Epithelial cell of prostate (primary cell): ENCODE results near the gene OR2T6.
"Not testable (repeated sequence)": the region's sequence is repeated elsewhere in the genome, so short reads cannot be mapped to it uniquely, and the experiment has no call there.

Experiments
- DNase-seq: peaks from one replicate; pipeline ENCODE4 v3.0.0-alpha.2; 2011; ENCODE audit warnings: low read depth, low spot score
- H3K27ac ChIP-seq: fragments of 450-650 bp; 2 replicates; pipeline ENCODE4 v1.5.1; 2017; ENCODE audit warnings: mild to moderate bottlenecking

The OR2T6 gene, protein sequence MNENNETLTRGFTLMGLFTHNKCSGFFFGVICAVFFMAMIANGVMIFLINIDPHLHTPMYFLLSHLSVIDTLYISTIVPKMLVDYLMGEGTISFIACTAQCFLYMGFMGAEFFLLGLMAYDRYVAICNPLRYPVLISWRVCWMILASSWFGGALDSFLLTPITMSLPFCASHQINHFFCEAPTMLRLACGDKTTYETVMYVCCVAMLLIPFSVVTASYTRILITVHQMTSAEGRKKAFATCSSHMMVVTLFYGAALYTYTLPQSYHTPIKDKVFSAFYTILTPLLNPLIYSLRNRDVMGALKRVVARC

DNA sequence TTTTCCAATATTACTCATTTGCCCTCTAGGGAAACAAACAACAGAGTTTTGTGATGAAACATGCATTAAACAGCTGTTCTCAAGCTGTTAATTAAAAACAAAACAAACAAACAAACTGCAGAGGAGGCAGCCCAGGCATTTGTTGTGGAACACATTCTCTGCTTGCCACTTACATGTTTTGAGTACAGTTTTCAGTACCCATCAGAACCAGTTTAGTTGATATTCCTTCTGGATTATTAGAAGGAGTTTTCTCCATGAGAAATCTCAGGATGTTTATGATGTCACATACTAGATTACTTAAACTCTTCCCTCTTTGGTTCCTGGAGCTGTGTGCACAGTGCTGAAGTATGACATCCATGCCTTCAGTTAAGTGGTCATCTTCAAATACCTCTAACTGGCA, at the start of gene OR2T6:
Gene OR2T6, plus strand, starts transcription at position 301 of the 400 bp plus-strand sequence. CDS start 11,863 bp downstream, outside the sequence.
- H3K27ac ChIP-seq, result no peak within 1 kb of the TSS
- no peak for DNase-seq

- DNase-seq, result no peak
- no peak overlapping the region for H3K27ac ChIP-seq
Measured at GRCh38 chr1:248343451-248343850, 32.1 kb upstream of the OR2T6 start.

DNA sequence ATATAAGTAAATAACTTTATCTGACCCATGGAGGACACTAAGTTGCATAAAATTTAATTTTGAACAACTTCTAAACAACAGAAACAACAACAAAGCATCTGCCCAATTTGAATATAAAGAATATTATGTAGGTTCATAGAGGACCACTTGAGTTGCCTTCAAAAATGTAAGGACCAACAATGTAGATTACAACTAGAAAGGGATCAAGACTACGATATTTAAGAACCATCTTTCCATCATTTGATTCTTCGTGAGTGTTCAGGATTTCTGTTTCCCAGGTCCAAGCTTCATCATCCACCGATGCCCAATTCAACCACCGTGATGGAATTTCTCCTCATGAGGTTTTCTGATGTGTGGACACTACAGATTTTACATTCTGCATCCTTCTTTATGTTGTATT, 27.1 kb upstream of the OR2T6 start, which contains the start of gene OR14C36:
Gene OR14C36, plus strand, starts transcription at position 301 of the 400 bp plus-strand sequence. Its CDS starts 0 bp downstream, at position 301.
- H3K27ac ChIP-seq, result no peak within 1 kb of the TSS

DNA sequence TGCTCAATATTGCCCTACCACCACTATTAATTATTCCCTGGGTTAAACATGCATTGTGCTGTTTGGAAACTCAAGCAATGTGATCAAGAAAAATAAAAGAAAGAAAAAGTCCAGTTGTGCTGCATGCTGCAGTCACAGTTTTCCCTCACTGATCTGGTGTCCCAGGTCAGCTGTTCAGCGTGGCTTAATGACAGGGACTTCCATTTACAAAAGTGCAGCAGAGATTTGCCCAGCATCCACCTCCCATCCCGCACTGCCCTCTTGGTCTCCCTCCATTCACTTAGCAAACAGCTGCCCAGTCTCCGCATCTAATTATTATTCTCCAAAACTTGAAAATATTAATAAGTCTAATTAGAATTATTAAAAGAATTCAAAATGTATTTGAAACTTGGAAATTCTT, 16.1 kb upstream of the OR2T6 start:
- no peak overlapping the region for H3K27ac ChIP-seq
- DNase-seq, result no peak

More for the DNA sequence above, 27.1 kb upstream of the OR2T6 start, which contains the start of gene OR14C36:
- DNase-seq, result no peak

DNA sequence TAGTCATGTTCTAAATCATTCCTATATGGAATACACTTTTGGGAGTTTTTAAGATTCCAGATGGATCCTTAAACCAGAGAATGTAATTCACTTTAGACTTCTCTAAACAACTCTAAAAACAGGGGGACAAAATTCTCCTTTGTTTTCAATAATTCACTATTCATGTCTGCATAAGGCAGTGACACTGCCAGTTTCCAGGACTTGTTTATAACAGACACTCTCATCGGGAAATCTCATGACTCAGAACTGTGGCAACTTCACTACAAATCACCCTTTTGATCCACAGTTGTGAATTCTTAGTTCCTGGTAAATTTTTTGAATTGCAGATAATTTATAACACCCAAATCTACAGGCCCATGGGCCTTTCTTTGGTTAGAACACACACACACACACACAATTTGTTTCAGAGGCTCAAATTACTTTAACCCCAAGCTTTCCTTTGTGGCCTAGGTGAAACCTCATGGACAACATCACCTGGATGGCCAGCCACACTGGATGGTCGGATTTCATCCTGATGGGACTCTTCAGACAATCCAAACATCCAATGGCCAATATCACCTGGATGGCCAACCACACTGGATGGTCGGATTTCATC, 14.3 kb upstream of the OR2T6 start, which contains the start of gene OR2T4:
Gene OR2T4, plus strand, starts transcription at position 545 of the 595 bp plus-strand sequence. Its CDS starts 0 bp downstream, at position 545.
- no peak within 1 kb of the TSS for H3K27ac ChIP-seq
- DNase-seq, result no peak

DNA sequence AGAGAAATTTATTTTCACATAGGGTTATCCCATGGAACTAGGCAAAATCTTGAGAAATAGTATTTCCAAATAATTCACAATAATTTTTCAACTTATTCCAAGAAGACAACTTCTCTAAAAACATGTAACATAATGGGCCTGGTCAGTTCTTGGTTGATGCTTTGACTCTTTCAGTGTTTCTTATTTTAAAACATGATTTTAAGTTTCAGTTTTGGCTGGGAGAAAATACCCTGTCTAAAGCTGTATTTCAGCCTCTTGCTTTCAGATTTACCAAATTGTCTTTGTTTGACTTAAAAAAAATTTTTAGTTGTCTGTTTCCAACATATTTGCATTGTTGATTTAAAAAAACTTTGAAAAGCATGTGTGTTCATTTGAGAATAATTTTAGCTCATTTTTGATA, 8.9 kb upstream of the OR2T6 start:
- no peak for DNase-seq
- no peak overlapping the region for H3K27ac ChIP-seq

DNA sequence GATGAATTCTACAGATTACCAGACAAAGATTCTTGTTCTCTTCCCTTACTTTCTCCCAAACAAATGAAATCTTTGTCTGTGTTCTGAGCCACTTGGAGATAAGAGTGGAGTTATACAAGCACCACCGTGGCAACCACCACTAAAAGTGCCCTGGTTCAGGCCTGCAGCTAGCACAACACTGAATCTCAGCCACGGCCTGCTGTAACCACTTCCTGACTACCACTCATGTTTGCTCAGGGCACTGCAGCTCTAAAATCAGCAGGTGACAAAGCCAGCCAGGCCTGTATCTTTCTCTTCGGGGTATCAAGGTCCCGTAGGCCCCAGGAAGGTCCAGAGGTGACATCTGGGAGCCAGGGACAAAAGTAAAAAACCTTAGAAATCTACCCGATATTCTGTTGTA, 3.2 kb upstream of the OR2T6 start:
- DNase-seq, result no peak
- no peak overlapping the region for H3K27ac ChIP-seq

GRCh38 chr1:248373761-248374160, 1.8 kb upstream of the OR2T6 start:
- no peak for DNase-seq
- no peak overlapping the region for H3K27ac ChIP-seq

GRCh38 chr1:248376916-248377315, 1.4 kb downstream of the OR2T6 start:
- no peak for DNase-seq
- no peak overlapping the region for H3K27ac ChIP-seq

GRCh38 chr1:248380854-248381253, 5.3 kb downstream of the OR2T6 start:
- no peak for DNase-seq
- H3K27ac ChIP-seq, result no peak overlapping the region

- DNase-seq, result no peak
Measured at GRCh38 chr1:248388426-248388825, 12.9 kb downstream of the OR2T6 start.

DNA sequence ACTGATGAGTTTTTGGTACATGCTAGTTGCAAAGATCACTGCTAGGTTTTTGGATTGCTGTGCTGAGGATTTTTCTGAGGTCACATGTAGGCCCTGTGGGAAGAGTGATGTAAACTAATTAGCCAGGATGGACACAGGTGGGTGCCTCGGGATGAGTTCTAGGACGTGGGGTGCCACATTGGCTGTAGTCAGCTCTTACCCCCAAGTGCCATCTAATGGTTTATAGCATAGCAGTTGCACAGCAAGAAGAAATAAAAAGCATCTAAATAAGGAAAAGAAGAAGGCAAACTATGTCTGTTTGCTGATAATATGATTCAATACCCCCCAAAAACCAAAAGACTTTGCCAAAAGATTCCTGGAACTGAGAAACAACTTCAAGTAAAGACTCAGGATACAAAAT, 17.5 kb downstream of the OR2T6 start:
- H3K27ac ChIP-seq, result no peak overlapping the region
- DNase-seq, result no peak

More at GRCh38 chr1:248388426-248388825, 12.9 kb downstream of the OR2T6 start:
- H3K27ac ChIP-seq, result no peak overlapping the region

DNA sequence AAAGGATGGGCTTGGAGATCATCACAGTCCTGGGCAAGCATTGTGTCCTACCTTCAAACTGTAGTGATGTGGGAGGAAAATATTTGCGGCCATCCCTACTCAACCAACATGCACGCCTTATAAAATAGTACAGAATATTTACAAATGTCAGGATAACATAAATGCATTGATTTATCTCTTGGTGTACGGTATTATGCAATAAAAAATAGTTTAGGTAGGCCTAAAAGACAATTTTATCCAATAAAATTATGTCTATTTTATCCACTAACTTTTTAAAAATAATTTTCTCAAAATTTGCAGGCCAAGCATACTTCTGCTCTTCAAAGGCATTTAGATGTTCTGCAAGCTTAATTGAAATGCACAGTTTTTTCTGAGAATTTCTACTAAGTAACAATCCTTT, 27.2 kb downstream of the OR2T6 start, which contains the start of gene OR2T1:
Gene OR2T1, plus strand, starts transcription at position 301 of the 400 bp plus-strand sequence. CDS start 3,100 bp downstream, outside the sequence.
- DNase-seq, result no peak
- H3K27ac ChIP-seq, result no peak within 1 kb of the TSS

DNA sequence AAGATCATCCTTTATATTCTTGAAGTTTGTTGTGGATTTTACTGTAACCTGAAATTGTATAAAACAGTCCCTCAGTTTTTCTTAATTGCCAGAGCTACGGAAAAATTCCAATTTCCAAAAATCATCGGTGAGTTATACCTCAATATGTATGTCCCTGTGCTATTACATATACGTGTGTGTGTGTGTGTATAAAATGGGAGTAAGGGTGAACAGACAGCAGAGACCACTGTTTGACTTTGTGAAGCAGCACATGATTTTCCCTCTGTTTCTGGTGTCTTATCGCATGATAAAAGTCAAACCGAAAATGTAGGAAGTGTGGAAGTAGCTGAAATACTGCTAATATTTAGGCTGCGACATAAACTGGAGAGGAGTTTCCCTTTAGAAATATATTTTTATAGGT, 28.5 kb downstream of the OR2T6 start:
- DNase-seq, result no peak
- no peak overlapping the region for H3K27ac ChIP-seq

DNA sequence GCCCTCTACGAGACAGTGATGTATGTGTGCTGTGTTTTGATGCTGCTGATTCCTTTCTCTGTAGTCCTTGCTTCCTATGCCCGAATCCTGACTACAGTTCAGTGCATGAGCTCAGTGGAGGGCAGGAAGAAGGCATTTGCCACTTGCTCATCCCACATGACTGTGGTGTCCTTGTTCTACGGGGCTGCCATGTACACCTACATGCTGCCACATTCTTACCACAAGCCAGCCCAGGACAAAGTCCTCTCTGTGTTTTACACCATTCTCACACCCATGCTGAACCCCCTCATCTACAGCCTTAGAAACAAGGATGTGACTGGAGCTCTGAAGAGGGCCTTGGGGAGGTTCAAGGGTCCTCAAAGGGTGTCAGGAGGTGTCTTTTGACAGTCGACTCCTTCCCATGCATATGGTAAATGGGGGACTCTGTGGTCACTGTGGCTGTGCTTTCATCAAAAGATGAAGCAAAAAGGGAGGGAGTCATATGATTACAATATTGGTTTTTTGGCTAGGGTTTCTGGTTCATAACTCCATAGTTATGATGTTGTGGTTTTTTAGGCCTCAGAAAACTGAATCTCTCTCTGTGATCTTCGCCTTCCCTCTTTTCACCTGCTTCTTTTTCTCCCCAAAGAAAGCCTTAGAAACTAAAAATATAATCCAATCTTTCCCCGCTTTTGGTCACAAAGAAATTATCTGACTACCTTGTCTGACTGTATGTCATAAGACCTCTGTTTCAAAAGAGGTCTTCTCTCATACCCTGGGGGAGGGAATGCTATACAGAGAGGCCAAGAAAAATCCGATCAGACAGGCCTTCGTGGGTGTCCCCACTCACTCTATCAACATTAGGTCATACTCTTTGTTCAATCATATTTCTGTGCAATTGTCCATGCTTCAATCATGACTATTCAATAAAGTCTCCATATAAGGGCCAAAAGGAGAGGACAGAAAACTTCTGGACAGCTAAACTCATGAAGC, 31.5 kb downstream of the OR2T6 start:
- no peak for DNase-seq

GRCh38 chr1:248416226-248416625, 40.7 kb downstream of the OR2T6 start:
- DNase-seq, result no peak
- no peak overlapping the region for H3K27ac ChIP-seq

More for the DNA sequence above, 31.5 kb downstream of the OR2T6 start:
- H3K27ac ChIP-seq, result no peak overlapping the region

DNA sequence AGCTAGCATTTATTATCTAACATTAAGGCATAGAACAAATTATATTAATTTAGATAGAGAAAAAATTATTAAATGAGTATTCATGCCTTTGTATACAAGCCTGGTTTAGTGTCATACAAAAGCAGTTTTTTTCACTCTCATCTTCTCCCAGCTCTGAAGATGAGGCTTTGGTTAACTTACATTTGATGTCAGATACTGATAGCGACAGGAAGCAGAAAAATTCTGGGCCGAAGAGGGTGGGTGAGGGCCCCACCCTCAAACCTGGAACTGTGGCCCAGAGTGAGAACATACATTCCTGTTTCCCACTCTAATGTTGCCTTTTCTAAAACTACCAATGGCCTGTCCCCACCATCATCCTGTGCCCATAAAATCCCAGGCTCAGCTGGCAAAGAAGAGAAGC, 42.3 kb downstream of the OR2T6 start:
- no peak for DNase-seq
- no peak overlapping the region for H3K27ac ChIP-seq

GRCh38 chr1:248421384-248421783, 45.8 kb downstream of the OR2T6 start:
- DNase-seq, result no peak
- H3K27ac ChIP-seq, result no peak overlapping the region

DNA sequence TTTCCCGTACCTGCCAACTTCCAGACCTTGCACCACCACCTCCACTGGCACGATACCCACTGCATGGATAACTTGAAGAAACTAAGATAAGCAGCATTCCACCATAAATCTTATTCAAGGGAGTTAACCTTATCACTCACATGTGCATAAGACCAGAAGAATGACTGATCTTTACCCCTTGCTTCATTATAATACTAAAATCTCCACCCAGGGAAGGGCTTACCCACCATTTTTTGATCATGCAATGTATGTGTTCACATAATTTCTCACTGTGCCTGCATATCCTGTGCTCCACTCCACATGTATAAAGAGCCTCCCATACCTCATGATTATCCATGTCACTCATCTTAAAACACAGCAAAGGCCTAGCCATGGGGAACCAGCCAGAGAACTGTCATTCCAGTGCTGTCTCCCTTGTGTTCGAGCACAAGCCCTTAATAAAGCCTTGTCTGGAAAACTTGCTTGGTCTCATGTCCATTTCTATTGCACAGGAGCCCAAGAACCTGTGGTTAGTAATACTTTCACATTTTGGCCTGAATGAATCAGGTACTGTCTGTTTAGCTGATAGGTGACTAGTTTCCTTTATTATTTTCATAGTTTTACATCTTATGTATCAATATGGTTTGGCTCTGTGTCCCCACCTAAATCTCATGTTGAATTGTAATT, 52.1 kb downstream of the OR2T6 start:
- not testable (repeated sequence) for DNase-seq, H3K27ac ChIP-seq

DNA sequence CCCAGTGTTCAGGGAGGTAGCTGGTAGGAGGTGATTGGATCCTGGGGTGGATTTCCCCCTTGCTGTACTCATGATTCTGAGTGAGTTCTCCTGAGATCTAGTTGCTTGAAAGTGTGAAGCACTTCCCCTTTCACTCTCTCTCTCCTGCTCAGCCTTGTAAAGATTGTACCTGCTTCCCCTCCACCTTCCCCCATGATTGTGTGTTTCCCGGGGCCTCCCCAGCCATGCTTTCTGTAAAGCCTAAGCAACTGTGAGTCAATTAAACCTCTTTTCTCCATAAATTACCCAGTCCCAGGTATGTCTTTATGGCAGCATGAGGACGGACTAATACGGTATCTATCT, 52.6 kb downstream of the OR2T6 start:
- not testable (repeated sequence) for H3K27ac ChIP-seq, DNase-seq
